Right kidney (tissue), 1 donor: Measurements from ENCODE around the gene RNMT.
"Not testable (repeated sequence)": the region's sequence is repeated elsewhere in the genome, so short reads cannot be mapped to it uniquely, and the experiment has no call there.

Experiments
- DNase-seq: peaks from one replicate; pipeline ENCODE4 v3.0.0-alpha.2; 2016

The RNMT gene

GRCh38 chr18:13730481-13730880 lies 4.0 kb downstream of the RNMT start:
- DNase-seq = no peak

GRCh38 chr18:13735681-13736080 lies 9.2 kb downstream of the RNMT start:
- DNase-seq = no peak

- no peak for DNase-seq
Measured at GRCh38 chr18:13745696-13746095, 19.2 kb downstream of the RNMT start.

DNA sequence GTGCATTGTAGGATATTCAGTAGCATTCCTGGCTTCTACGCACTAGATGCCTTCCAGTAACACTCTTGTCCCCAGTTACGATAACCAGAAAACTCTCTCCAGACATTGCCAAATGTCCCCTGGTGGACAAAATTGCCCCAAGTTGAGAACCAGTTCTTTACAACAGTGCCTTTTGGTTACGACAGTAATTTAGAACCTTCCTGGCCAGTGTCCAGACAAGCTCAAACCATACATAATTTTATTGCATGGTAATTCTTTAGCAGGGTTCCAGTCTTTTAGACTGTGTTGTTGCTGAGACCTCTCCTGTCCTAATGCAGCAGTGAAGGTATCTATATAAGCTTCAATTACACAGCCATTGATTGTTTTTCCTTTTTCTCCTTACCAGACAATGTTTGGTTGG lies 20.2 kb downstream of the RNMT start:
- no peak for DNase-seq

DNA sequence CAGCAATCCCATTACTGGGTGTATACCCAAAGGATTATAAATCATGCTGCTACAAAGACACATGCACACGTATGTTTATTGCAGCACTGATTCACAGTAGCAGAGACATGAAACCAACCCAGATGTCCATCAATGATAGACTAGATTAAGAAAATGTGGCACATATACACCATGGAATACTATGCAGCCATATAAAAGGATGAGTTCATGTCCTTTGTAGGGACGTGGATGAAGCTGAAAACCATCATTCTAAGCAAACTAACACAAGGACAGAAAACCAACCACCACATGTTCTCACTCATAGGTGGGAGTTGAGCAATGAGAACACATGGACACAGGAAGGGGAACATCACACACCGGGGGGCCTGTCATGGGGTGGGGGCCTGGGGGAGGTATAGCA lies 25.1 kb downstream of the RNMT start:
- DNase-seq = not testable (repeated sequence)

DNA sequence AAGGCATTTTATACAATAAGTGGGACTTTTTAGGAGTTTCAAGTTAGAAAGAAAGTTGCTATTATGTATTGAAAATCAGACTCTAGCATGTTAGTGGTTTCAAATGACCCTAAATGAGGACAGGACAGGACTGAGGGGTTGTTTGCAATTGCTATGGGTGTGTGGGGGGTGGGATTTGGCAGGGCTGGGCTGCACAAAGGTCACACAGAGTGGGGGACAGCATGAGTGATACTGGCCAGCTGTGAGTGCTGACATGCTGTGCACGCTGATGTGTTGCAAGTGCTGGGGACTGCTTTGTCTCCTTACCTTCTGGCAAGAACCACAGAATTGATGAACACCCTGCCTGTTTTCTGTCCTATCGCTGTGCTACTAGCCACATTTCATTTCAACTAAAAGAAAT lies 29.8 kb downstream of the RNMT start:
- DNase-seq = no peak

DNA sequence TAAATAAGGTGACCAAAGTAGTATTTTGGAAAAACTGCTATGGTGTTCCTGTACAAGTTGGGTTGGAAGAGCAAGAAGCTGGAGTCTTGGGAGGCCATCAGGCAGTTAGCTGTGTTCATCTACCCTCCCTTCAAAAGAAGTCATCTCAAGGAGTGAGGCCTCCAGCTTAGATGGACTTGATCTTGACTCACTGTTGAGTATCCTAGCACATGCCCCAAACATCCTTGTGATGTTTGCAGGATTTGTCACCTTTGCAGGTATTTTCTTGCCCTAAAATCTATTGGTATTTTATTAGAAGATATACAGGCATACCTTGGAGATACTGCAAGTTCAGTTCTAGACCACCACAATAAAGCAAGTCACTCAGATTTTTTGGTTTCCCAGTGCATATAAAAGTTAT lies 30.2 kb downstream of the RNMT start:
- DNase-seq = no peak

DNA sequence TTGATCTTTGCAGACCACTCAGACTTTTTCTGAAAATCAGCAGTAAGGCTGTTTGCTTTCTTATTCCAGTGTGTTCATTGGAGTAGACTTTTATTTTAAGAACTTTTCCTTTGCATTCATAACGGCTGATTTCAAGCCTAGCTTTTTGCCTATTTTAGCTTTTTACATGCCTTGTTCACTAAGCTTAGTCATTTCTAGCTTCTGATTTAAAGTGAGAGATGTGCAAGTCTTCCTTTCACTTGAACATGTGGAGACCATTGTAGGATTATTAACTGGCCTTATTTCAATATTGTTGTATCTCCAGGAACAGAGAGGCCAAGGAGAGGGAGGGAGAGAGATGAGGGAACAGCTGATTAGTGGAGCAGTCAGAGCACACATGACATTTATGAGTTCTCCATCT lies 32.1 kb downstream of the RNMT start:
- DNase-seq = no peak

DNA sequence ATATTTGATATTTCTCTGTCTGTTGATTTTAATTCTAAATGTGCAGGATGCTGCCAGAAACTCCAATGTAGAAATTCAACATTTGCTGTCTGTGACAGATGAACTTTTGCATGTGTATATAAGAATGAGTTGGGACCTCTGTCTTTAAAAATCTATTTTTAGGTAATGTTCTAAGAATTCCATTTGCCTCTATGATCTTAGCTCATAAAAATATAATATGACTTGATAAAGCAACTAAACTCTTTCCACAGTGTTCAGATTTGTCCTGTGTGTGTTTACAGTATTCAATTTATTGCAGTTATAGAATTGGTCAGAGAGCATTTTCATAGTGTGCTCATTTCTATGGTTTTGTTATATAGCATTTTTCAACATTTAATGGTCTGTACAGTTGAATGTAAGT lies 33.6 kb downstream of the RNMT start:
- DNase-seq = no peak

GRCh38 chr18:13762690-13763439 lies 36.4 kb downstream of the RNMT start:
- DNase-seq = no peak

GRCh38 chr18:13775058-13775457 lies 48.6 kb downstream of the RNMT start:
- no peak for DNase-seq

- no peak for DNase-seq
Measured at GRCh38 chr18:13791181-13791580, 64.7 kb downstream of the RNMT start.

GRCh38 chr18:13793819-13794218 lies 67.3 kb downstream of the RNMT start:
- no peak for DNase-seq

DNA sequence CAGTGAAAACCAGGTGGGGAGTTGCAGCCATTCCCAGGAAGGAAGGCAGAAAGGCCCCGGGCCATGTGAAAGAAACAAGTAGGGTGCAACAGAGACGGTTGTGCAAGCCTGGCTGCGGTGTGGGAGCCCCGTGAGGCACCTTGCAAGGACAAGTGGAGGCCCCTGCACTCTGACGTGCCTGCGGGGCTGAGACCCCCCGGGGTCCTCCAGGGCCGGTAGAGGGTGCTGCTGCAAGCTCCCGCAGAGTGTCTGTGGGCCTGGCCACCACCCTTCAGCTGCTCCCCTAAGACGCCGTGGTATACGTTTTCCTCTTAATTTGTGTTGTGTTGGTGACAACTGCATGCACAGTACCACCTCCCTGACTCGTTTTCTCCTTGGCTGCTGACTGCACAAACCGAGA lies 70.0 kb downstream of the RNMT start:
- no peak for DNase-seq

GRCh38 chr18:13797157-13797611 lies 70.7 kb downstream of the RNMT start:
- DNase-seq = no peak

DNA sequence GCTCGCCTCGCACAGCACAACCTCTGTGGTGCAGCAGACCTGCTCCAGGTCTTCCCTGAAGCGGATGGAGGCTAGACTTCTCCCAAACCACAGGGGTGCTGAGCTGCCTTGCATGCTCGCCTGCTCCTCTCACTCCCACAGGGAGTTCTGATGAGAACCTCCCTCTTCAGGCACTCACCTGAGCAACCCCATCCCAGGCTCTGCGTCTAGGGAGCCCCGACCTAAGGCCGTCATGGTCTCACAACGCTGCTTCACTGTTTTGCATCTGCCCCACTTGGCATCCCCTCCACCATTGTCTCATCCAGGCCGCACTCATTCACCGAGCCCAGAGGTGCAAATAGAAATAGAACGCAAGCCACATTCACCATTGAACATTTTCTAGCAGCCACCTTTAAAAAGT lies 72.9 kb downstream of the RNMT start:
- no peak for DNase-seq

DNA sequence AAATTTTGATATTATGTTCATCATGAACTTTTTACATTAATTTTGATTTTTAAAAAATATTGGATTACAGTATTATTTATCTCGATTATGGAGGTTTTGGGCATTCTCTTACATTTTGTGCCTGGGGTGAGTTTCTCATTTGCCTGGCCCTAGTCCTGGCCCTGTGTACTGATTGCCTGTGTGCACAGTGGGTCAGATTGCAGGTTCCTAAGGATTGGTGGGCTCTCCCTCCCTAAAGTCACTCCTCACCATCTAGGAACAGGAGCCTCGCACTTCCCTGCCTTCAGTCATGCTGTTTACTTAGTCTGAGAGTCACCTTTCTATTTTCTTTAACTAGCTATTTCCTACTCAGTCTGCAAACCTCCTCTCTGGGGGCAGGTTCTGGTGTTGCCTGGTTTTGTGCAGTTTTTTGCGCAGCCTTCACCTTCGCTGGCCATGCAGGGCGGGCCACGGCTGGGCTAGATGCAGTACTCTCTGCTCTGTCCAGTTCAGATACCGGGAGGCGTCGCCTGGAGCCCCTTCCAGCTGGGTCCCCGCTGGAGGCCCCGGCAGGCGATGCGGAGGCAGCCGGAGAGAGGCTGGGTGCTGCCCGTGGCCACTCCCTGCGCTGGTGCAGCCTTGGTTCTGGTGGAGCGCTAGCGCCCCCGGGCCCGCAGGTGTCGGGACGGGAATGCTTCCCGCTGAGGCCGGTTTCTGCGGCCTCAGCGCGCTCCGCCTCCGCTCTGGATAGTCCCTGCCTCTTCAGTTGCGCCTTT lies 74.2 kb downstream of the RNMT start:
- peak; percentile 69 for DNase-seq

GRCh38 chr18:13801260-13801601 lies 74.8 kb downstream of the RNMT start:
- DNase-seq = no peak

- no peak for DNase-seq
Measured at GRCh38 chr18:13804305-13804704, 77.8 kb downstream of the RNMT start.

GRCh38 chr18:13808294-13809042 lies 82.0 kb downstream of the RNMT start:
- DNase-seq = no peak

- no peak for DNase-seq
Measured at GRCh38 chr18:13809043-13809430, 82.6 kb downstream of the RNMT start.

GRCh38 chr18:13809531-13810255 lies 83.2 kb downstream of the RNMT start:
- DNase-seq = no peak
